GM19239 (cell line): ENCODE results near the gene HINT3.
"Not testable (repeated sequence)": the region's sequence is repeated elsewhere in the genome, so short reads cannot be mapped to it uniquely, and the experiment has no call there.

Source experiments
- DNase-seq: peaks from one replicate; pipeline ENCODE4 v3.0.0; 2011; ENCODE audit warnings: low spot score; ENCODE audit not compliant: insufficient read length
- FAIRE-seq: peaks from 2 replicates; lab custom pipeline; 2011; peaks lifted over from hg19 to GRCh38; lab: Jason Lieb, UNC

The HINT3 gene

GRCh38 chr6:125956506-125957390 is at the start of gene HINT3:
TSS of gene HINT3 (plus strand) at chr6:125956770. CDS start at chr6:125956978, 208 bp downstream.
- DNase-seq (peak; percentile 87), FAIRE-seq (peak; percentile 94)

GRCh38 chr6:125910527-125910926 is 46.0 kb upstream of the HINT3 start:
- peak; percentile 76 for FAIRE-seq
- peak; percentile 16 for DNase-seq

- not testable (repeated sequence) for DNase-seq, FAIRE-seq
Measured at GRCh38 chr6:125911051-125911451, 45.5 kb upstream of the HINT3 start.

- FAIRE-seq, DNase-seq: not testable (repeated sequence)
Measured at GRCh38 chr6:125912430-125912829, 44.1 kb upstream of the HINT3 start.

- FAIRE-seq (no peak), DNase-seq (no peak)
Measured at GRCh38 chr6:125913145-125913544, 43.4 kb upstream of the HINT3 start.

GRCh38 chr6:125913864-125914351 is 42.7 kb upstream of the HINT3 start:
- FAIRE-seq (no peak), DNase-seq (no peak)

- FAIRE-seq (no peak), DNase-seq (no peak)
Measured at GRCh38 chr6:125918230-125918629, 38.3 kb upstream of the HINT3 start.

- DNase-seq (peak; percentile 44), FAIRE-seq (peak; percentile 100)
Measured at GRCh38 chr6:125918681-125919566, 37.6 kb upstream of the HINT3 start.

GRCh38 chr6:125919618-125920017 is 37.0 kb upstream of the HINT3 start:
- FAIRE-seq (no peak), DNase-seq (no peak)

GRCh38 chr6:125922322-125922860 is 34.2 kb upstream of the HINT3 start:
- no peak for DNase-seq
- no peak for FAIRE-seq

- DNase-seq (no peak), FAIRE-seq (no peak)
Measured at GRCh38 chr6:125923366-125923877, 33.1 kb upstream of the HINT3 start.

- FAIRE-seq, result no peak
- no peak for DNase-seq
Measured at GRCh38 chr6:125924169-125924568, 32.4 kb upstream of the HINT3 start.

GRCh38 chr6:125924697-125925358 is 31.7 kb upstream of the HINT3 start:
- no peak for FAIRE-seq

GRCh38 chr6:125926711-125927110 is 29.9 kb upstream of the HINT3 start:
- DNase-seq, result no peak
- no peak for FAIRE-seq

More at GRCh38 chr6:125924697-125925358, 31.7 kb upstream of the HINT3 start:
- no peak for DNase-seq

GRCh38 chr6:125927761-125928160 is 28.8 kb upstream of the HINT3 start:
- no peak for FAIRE-seq
- DNase-seq, result no peak

- DNase-seq, result no peak
- FAIRE-seq, result no peak
Measured at GRCh38 chr6:125930765-125931418, 25.7 kb upstream of the HINT3 start.

GRCh38 chr6:125931733-125932450 is 24.7 kb upstream of the HINT3 start:
- DNase-seq (no peak), FAIRE-seq (no peak)

GRCh38 chr6:125932451-125932795 is 24.1 kb upstream of the HINT3 start:
- DNase-seq (no peak), FAIRE-seq (no peak)

GRCh38 chr6:125935520-125935919 is 21.1 kb upstream of the HINT3 start:
- FAIRE-seq, DNase-seq: not testable (repeated sequence)
